H1 (cell line): ENCODE results near the gene THAP4. TPM values are rescaled to one million over a fixed set of nuclear protein-coding genes. Genes with fewer than 3 reads are reported as not detected.

Experiments used
- CREB1 ChIP-seq: IDR thresholded peaks from 2 replicates; pipeline ENCODE4 v1.6.1; 2012; ENCODE audit warnings: inconsistent platforms
- EZH2 ChIP-seq: fragments of 200-600 bp; sonication (generic); IDR thresholded peaks from 2 replicates; pipeline ENCODE4 v1.7.1; 2012; ENCODE audit warnings: low read depth, mild to moderate bottlenecking, moderate library complexity, low read length, inconsistent platforms; ENCODE audit not compliant: severe bottlenecking
- POLR2A ChIP-seq, 2 experiments: IDR thresholded peaks; 1 replicate in 1 of 2; 2 replicates in 1 of 2; pipeline ENCODE4 v1.6.1; 2011; ENCODE audit warnings: low read depth in 2 of 2, low read length in 2 of 2, mild to moderate bottlenecking in 2 of 2; ENCODE audit errors: control extremely low read depth in 1 of 2
- SAP30 ChIP-seq: fragments of 300-600 bp; sonication (generic); IDR thresholded peaks from 2 replicates; pipeline ENCODE4 v1.7.1; 2012; ENCODE audit warnings: low read length, moderate library complexity, mild to moderate bottlenecking, inconsistent platforms; ENCODE audit not compliant: insufficient read depth, insufficient replicate concordance
- polyA plus RNA-seq, 7 experiments: library from polyadenylated mRNA; depleted of rRNA in 3 of 7; stranded (reverse) in 5 of 7; unstranded in 2 of 7; fragments of >200 nt in 5 of 7; fragments of 200-250 nt in 2 of 7; gene quantifications; 1 replicate in 5 of 7; 2 replicates in 1 of 7; 4 replicates in 1 of 7; pipeline versions ENCODE4 v1.2.1 to v1.2.3, GENCODE V29; 2011 to 2013; ENCODE audit warnings: missing spikeins in 2 of 7, mixed read lengths in 2 of 7
- total RNA-seq: library from RNA; stranded (reverse); fragmentation: NEBNext Ultra II Directional; extraction: Animal tissue kit (Norgen Biotek cat#: 25700); gene quantifications from 2 replicates; pipeline ENCODE4 v1.2.1, GENCODE V29; 2021

The THAP4 gene
- total and polyA plus RNA-seq, 2 of the 8 experiments (the other 6 are each of a cell fraction or from before 2014, with no cell fraction given) = 78.9 to 83.6 TPM

GRCh38 chr2:241645056-241645914 is 8.3 kb upstream of the THAP4 start (continued):
- no peak for TF ChIP-seq EZH2
- no peak for TF ChIP-seq CREB1
- TF ChIP-seq SAP30 = no peak
- no peak for TF ChIP-seq POLR2A (IDR thresholded peaks at IDR 0.05; ENCODE audit: control extremely low read depth in 1 of 2, low read depth in 2 of 2, low read length in 2 of 2)
